Liver (tissue), 9 donors: ENCODE results near the gene PPP1R11. TPM values are rescaled to one million over a fixed set of nuclear protein-coding genes. Genes with fewer than 3 reads are reported as not detected.

Experiments used
- DNase-seq: peaks from one replicate; pipeline ENCODE4 v3.0.0-alpha.2; 2017; ENCODE audit warnings: low spot score
- H3K27ac ChIP-seq, 2 donors: one replicate each; pipeline ENCODE4 v1.7.0; 2013; ENCODE audit warnings: inconsistent platforms in 2 of 2, low read length in 2 of 2, control low read depth in 1 of 2, low read depth in 1 of 2, mild to moderate bottlenecking in 1 of 2
- H3K27me3 ChIP-seq, 4 donors: one replicate each; pipeline versions ENCODE4 v1.6.1 to v1.7.0; 2013; ENCODE audit warnings: low read length in 3 of 4, inconsistent platforms in 1 of 4, mild to moderate bottlenecking in 1 of 4, moderate library complexity in 1 of 4; ENCODE audit not compliant: control insufficient read depth in 4 of 4, insufficient read depth in 4 of 4
- H3K36me3 ChIP-seq, 4 donors: one replicate each; pipeline versions ENCODE4 v1.6.1 to v1.7.0; 2013; ENCODE audit warnings: low read length in 3 of 4, mild to moderate bottlenecking in 3 of 4, low read depth in 1 of 4, moderate library complexity in 1 of 4; ENCODE audit not compliant: control insufficient read depth in 4 of 4, insufficient read depth in 3 of 4
- H3K4me1 ChIP-seq, 4 donors: one replicate each; pipeline versions ENCODE4 v1.6.1 to v1.7.0; 2013; ENCODE audit warnings: low read length in 3 of 4, mild to moderate bottlenecking in 3 of 4, moderate library complexity in 1 of 4; ENCODE audit not compliant: control insufficient read depth in 4 of 4, insufficient read depth in 4 of 4
- H3K4me3 ChIP-seq, 3 donors: one replicate each; pipeline versions ENCODE4 v1.6.1 to v1.7.0; 2013; ENCODE audit warnings: low read length in 3 of 3, control low read depth in 1 of 3, low read depth in 1 of 3, mild to moderate bottlenecking in 1 of 3
- H3K9ac ChIP-seq, 2 donors: one replicate each; pipeline ENCODE4 v1.7.0; 2013; ENCODE audit warnings: low read length in 2 of 2, mild to moderate bottlenecking in 2 of 2, moderate library complexity in 2 of 2, control low read depth in 1 of 2, low read depth in 1 of 2
- H3K9me3 ChIP-seq, 4 donors: one replicate each; pipeline versions ENCODE4 v1.6.1 to v1.7.0; 2013; ENCODE audit warnings: low read length in 3 of 4; ENCODE audit not compliant: control insufficient read depth in 4 of 4
- EGR1 ChIP-seq, 2 donors: IDR thresholded peaks; 2 replicates each; pipeline ENCODE4 v1.6.1; 2016 to 2018; ENCODE audit warnings: antibody characterized with exemption in 2 of 2, low read depth in 2 of 2
- FOXA1 ChIP-seq: IDR thresholded peaks from 2 replicates; pipeline ENCODE4 v1.6.1; 2016; ENCODE audit warnings: antibody characterized with exemption
- GABPA ChIP-seq, 2 donors: IDR thresholded peaks in 1 of 2; conservative IDR thresholded peaks in 1 of 2; 2 replicates each; pipeline ENCODE4 v1.6.1; 2016; ENCODE audit warnings: antibody characterized with exemption in 2 of 2, mild to moderate bottlenecking in 1 of 2, moderate library complexity in 1 of 2
- HNF4A ChIP-seq, 2 donors: conservative IDR thresholded peaks; 2 replicates each; pipeline ENCODE4 v1.6.1; 2016; ENCODE audit warnings: antibody characterized with exemption in 2 of 2, mild to moderate bottlenecking in 2 of 2
- HNF4G ChIP-seq: IDR thresholded peaks from 2 replicates; pipeline ENCODE4 v1.6.1; 2016; ENCODE audit warnings: antibody characterized with exemption
- NR2F2 ChIP-seq: IDR thresholded peaks from 2 replicates; pipeline ENCODE4 v1.6.1; 2016; ENCODE audit warnings: antibody characterized with exemption
- RAD21 ChIP-seq, 2 donors: IDR thresholded peaks; 2 replicates each; pipeline ENCODE4 v1.6.1; 2016; ENCODE audit warnings: antibody characterized with exemption in 2 of 2, mild to moderate bottlenecking in 2 of 2
- SP1 ChIP-seq: IDR thresholded peaks from 2 replicates; pipeline ENCODE4 v1.6.1; 2018; ENCODE audit warnings: antibody characterized with exemption, mild to moderate bottlenecking
- WGBS: extraction: QIAGEN DNeasy Blood & Tissue Kit; methylation state at CpG from one replicate; pipeline ENCODE4 v1.1.7; 2013; 5-methylcytosine and 5-hydroxymethylcytosine counted together
- polyA plus RNA-seq, 2 donors: library from polyadenylated mRNA; stranded (reverse) in 1 of 2; unstranded in 1 of 2; fragments of 200-250 nt in 1 of 2; fragments of >200 nt in 1 of 2; fragmentation: Nextera tagmentation in 1 of 2; extraction: Ambion mirVana in 1 of 2; gene quantifications; one replicate each; pipeline versions ENCODE4 v1.2.1 to v1.2.3, GENCODE V29; 2013 to 2015
- total RNA-seq, 2 donors: library from RNA; depleted of rRNA; stranded (reverse); fragments of >200 nt; gene quantifications; one replicate each; pipeline ENCODE4 v1.2.3, GENCODE V29; 2014
- TF ChIP-seq, protein P1 (sequence below): fragments of 150-350 bp; IDR thresholded peaks from 2 replicates; pipeline ENCODE4 v1.5.1; 2017; ENCODE audit warnings: improper control_type of control experiment, low read depth, low read length; ENCODE audit not compliant: missing input control
- TF ChIP-seq, protein P2 (sequence below): IDR thresholded peaks from 2 replicates; pipeline ENCODE4 v1.6.1; 2016; ENCODE audit warnings: antibody characterized with exemption
- TF ChIP-seq, protein P3 (sequence below): IDR thresholded peaks from 2 replicates; pipeline ENCODE4 v1.6.1; 2016; ENCODE audit warnings: antibody characterized with exemption, mild to moderate bottlenecking
- TF ChIP-seq, protein P4 (sequence below): IDR thresholded peaks from 2 replicates; pipeline ENCODE4 v1.6.1; 2016; ENCODE audit warnings: antibody characterized with exemption
- TF ChIP-seq, protein P5 (sequence below): IDR thresholded peaks from 2 replicates; pipeline ENCODE4 v1.6.1; 2016; ENCODE audit warnings: antibody characterized with exemption
- donor health status: healthy.
- donor health status: healthy.
- donor health status: healthy.
- donor health status: healthy.
- donor health status: healthy.

Gene PPP1R11
- total and polyA plus RNA-seq, 4 donors: 7.8 to 30.9 (median 19.5) TPM

DNA sequence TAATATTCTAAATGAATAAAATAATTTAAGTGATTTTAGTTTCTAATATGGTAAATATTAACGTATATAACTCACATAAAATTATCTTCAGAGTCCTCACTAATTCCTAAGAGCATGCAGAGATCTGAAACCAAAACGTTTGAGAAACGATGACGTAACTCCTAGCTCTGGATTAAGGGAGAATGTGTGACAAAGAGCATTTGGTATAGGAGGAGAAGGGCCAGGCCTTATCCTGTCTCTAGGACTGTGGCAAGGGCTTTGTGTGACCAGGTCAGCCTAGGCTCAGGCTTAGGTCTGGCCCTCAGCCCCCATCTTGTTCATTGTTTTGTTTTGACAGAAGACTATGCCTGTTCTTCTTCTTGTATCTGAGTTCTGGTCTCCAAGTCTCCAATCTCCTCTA lies 25.2 kb upstream of the PPP1R11 start:
- TF ChIP-seq SP1 (no peak), FOXA1 (no peak), HNF4A (conservative IDR thresholded peaks at IDR 0.05) (no peak), EGR1 (IDR thresholded peaks at IDR 0.05; ENCODE audit: low read depth in 2 of 2) (no peak), RAD21 (IDR thresholded peaks at IDR 0.05) (no peak), GABPA (IDR thresholded peaks at IDR 0.05 in 1 of 2, conservative IDR thresholded peaks at IDR 0.05 in 1 of 2) (no peak), HNF4G (no peak), NR2F2 (no peak)
- TF ChIP-seq, protein P1, sequence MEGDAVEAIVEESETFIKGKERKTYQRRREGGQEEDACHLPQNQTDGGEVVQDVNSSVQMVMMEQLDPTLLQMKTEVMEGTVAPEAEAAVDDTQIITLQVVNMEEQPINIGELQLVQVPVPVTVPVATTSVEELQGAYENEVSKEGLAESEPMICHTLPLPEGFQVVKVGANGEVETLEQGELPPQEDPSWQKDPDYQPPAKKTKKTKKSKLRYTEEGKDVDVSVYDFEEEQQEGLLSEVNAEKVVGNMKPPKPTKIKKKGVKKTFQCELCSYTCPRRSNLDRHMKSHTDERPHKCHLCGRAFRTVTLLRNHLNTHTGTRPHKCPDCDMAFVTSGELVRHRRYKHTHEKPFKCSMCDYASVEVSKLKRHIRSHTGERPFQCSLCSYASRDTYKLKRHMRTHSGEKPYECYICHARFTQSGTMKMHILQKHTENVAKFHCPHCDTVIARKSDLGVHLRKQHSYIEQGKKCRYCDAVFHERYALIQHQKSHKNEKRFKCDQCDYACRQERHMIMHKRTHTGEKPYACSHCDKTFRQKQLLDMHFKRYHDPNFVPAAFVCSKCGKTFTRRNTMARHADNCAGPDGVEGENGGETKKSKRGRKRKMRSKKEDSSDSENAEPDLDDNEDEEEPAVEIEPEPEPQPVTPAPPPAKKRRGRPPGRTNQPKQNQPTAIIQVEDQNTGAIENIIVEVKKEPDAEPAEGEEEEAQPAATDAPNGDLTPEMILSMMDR: no peak
- TF ChIP-seq, protein P2, sequence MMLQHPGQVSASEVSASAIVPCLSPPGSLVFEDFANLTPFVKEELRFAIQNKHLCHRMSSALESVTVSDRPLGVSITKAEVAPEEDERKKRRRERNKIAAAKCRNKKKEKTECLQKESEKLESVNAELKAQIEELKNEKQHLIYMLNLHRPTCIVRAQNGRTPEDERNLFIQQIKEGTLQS: no peak
- TF ChIP-seq, protein P3, sequence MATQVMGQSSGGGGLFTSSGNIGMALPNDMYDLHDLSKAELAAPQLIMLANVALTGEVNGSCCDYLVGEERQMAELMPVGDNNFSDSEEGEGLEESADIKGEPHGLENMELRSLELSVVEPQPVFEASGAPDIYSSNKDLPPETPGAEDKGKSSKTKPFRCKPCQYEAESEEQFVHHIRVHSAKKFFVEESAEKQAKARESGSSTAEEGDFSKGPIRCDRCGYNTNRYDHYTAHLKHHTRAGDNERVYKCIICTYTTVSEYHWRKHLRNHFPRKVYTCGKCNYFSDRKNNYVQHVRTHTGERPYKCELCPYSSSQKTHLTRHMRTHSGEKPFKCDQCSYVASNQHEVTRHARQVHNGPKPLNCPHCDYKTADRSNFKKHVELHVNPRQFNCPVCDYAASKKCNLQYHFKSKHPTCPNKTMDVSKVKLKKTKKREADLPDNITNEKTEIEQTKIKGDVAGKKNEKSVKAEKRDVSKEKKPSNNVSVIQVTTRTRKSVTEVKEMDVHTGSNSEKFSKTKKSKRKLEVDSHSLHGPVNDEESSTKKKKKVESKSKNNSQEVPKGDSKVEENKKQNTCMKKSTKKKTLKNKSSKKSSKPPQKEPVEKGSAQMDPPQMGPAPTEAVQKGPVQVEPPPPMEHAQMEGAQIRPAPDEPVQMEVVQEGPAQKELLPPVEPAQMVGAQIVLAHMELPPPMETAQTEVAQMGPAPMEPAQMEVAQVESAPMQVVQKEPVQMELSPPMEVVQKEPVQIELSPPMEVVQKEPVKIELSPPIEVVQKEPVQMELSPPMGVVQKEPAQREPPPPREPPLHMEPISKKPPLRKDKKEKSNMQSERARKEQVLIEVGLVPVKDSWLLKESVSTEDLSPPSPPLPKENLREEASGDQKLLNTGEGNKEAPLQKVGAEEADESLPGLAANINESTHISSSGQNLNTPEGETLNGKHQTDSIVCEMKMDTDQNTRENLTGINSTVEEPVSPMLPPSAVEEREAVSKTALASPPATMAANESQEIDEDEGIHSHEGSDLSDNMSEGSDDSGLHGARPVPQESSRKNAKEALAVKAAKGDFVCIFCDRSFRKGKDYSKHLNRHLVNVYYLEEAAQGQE: no peak
- TF ChIP-seq, protein P4, sequence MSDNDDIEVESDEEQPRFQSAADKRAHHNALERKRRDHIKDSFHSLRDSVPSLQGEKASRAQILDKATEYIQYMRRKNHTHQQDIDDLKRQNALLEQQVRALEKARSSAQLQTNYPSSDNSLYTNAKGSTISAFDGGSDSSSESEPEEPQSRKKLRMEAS: no peak
- Histone ChIP-seq H3K9me3 (no peaks in the 10 kb centered on the region), H3K27ac (no peak overlapping the region), H3K4me1 (no peaks in the 10 kb centered on the region), H3K36me3 (no peaks in the 10 kb centered on the region), H3K27me3 (no peaks in the 10 kb centered on the region), H3K4me3 (no peak overlapping the region), H3K9ac (no peak overlapping the region)
- WGBS: 75% methylated on average over 4 of the region's 4 CpGs
- no peak for DNase-seq

DNA sequence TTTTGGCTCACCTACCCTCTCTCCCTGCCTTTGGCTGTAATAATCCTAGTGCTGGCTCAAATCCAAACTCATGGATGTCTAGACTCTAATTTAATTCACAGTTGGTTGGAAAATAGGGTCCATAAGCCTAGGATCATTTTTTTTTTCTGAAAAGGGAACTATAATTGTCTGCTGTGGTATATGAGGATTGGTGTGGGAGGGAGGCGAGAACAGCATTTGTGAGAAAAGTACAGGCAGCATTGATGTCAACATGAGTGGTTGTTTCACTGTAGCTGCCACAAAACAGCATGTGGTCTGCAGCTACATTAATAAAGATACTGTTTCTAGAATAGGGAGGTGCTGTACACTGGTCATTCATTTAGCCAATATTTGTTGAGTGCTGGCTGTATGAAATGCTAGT lies 24.5 kb upstream of the PPP1R11 start:
- H3K4me1 ChIP-seq: no peaks in the 10 kb centered on the region
- no peaks in the 10 kb centered on the region for H3K27me3 ChIP-seq
- no peak for DNase-seq
- H3K27ac ChIP-seq: no peak overlapping the region
- no peaks in the 10 kb centered on the region for H3K9me3 ChIP-seq
- no peak overlapping the region for H3K4me3 ChIP-seq
- H3K36me3 ChIP-seq: no peaks in the 10 kb centered on the region
- no peak overlapping the region for H3K9ac ChIP-seq
- TF ChIP-seq, protein P5, sequence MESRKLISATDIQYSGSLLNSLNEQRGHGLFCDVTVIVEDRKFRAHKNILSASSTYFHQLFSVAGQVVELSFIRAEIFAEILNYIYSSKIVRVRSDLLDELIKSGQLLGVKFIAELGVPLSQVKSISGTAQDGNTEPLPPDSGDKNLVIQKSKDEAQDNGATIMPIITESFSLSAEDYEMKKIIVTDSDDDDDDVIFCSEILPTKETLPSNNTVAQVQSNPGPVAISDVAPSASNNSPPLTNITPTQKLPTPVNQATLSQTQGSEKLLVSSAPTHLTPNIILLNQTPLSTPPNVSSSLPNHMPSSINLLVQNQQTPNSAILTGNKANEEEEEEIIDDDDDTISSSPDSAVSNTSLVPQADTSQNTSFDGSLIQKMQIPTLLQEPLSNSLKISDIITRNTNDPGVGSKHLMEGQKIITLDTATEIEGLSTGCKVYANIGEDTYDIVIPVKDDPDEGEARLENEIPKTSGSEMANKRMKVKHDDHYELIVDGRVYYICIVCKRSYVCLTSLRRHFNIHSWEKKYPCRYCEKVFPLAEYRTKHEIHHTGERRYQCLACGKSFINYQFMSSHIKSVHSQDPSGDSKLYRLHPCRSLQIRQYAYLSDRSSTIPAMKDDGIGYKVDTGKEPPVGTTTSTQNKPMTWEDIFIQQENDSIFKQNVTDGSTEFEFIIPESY: no peak
- 97% methylated on average over 1 of the region's 1 CpG for WGBS
